ENCODE data around the gene MKNK2.
"Not testable (repeated sequence)": the region's sequence is repeated elsewhere in the genome, so short reads cannot be mapped to it uniquely, and the experiment has no call there.

The MKNK2 gene

GRCh38 chr19:2038284-2039088 is 12.6 kb downstream of the MKNK2 start:
- Mint-ChIP-seq H3K4me1 (ENCODE audit: low read depth) (peaks cover 22% of the 10 kb centered on the region), H3K27ac (no peak overlapping the region), H3K27me3 (no peaks in the 10 kb centered on the region), H3K36me3 (no peaks in the 10 kb centered on the region), H3K4me3 (no peak overlapping the region), H3K9me3 (ENCODE audit: low read depth) (no peaks in the 10 kb centered on the region)

DNA sequence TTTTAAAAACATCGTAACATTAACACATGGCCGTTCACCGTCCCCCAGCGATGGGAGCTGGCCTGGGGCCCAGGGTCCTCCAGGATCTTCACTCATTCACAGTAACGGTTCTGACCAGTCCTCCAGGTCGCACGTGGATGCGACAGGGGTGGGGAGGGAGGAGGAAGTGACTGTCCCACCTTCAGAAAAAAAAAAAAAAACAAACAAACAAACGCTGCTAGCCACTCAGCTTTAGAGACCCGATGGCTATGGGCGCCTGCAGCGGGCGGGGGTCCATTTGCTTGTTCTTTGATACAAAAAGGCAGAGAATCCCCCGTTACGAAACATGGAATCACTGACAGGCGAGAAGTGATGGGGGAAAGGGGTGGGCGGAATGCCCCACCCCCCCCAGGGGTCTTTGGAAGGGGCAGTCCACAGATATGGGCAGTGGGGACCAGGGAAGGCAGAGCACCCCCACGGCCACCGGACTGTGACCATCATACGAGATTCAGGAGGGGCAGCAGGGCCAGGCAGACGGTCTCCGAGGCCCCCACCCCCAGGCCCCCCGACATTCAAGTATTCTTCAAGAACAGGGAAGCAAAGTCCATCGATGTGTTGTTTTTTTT is 13.3 kb downstream of the MKNK2 start:
- Mint-ChIP-seq H3K27ac (no peak overlapping the region), H3K4me3 (no peak overlapping the region), H3K36me3 (no peaks in the 10 kb centered on the region), H3K9me3 (ENCODE audit: low read depth) (no peaks in the 10 kb centered on the region), H3K4me1 (ENCODE audit: low read depth) (peaks cover 24% of the 10 kb centered on the region), H3K27me3 (no peaks in the 10 kb centered on the region)

- no peak overlapping the region for H3K4me3 Mint-ChIP-seq
- H3K27ac Mint-ChIP-seq, result no peak overlapping the region
- no peaks in the 10 kb centered on the region for H3K27me3 Mint-ChIP-seq
- H3K4me1 Mint-ChIP-seq (ENCODE audit: low read depth), result peaks cover 33% of the 10 kb centered on the region
- H3K36me3 Mint-ChIP-seq, result no peaks in the 10 kb centered on the region
- H3K9me3 Mint-ChIP-seq (ENCODE audit: low read depth), result no peaks in the 10 kb centered on the region
Observed at GRCh38 chr19:2036424-2036823, 14.6 kb downstream of the MKNK2 start.

DNA sequence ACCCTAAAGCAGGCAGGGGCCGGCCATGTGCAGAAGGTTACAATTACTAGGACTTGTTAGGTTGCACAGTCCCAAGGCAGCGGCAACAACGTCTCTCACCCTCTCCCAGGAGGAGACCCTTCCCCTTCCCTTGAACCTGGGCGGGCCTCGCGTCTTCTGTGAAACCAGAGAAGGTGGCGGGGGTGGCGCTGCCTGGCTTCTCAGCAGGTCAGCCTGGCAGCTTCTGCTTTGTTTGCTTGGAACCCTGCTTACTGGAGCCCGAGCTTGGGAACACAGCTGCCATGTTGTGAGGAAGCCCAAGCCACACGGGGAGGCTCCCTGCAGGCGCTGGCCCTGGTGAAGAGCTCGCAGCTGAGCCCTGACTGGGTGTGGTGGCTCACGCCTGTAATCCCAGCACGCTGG is 15.5 kb downstream of the MKNK2 start:
- no peaks in the 10 kb centered on the region for H3K9me3 Mint-ChIP-seq (ENCODE audit: low read depth)
- no peaks in the 10 kb centered on the region for H3K36me3 Mint-ChIP-seq
- H3K27ac Mint-ChIP-seq, result no peak overlapping the region
- no peaks in the 10 kb centered on the region for H3K27me3 Mint-ChIP-seq
- peaks cover 28% of the 10 kb centered on the region for H3K4me1 Mint-ChIP-seq (ENCODE audit: low read depth)
- H3K4me3 Mint-ChIP-seq, result no peak overlapping the region

DNA sequence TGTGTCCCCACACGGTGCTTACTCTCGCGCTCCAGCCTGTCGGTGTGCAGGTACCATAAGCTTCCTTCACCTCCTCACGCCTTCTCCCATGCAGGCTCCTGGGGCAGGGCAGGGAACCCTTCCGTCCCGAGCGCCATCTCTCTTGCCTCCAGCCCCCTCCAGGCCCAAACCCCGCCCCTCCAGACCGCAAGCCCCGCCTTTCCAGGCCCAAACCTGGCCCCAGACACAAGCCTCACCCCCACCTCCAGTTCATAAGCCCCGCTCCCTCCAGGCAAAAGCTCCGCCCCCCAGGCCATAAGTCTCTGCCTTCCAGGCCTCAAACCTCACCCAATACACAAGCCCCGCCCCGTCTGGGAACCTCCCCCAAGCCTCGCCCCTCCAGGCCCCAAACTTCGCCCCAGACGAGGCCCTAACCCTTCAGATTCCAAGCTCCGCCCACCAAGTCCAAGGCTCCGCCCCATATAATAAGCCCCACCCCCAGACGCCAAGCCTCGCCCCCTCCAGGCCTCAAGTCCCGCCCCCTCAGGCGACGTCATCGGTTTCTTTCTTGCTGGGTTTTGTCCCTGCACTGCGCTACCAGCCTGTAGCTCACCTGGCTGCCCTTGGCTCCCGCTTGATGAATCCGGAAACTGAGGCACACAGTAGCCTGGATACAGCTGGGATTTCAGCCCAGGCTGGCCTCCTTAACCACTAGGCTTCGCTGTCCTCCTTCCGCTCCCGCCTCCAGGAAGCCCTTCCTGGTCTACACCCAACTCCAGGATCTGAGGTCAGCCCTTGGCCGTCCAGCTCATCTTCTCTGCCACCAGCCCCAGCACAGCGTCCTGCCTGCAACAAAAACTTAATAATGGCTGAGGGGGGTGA is 16.1 kb downstream of the MKNK2 start:
- no peaks in the 10 kb centered on the region for H3K9me3 Mint-ChIP-seq (ENCODE audit: low read depth)
- no peaks in the 10 kb centered on the region for H3K27me3 Mint-ChIP-seq
- no peaks in the 10 kb centered on the region for H3K36me3 Mint-ChIP-seq
- H3K4me3 Mint-ChIP-seq, result no peak overlapping the region
- H3K27ac Mint-ChIP-seq, result no peak overlapping the region
- H3K4me1 Mint-ChIP-seq (ENCODE audit: low read depth), result peaks cover 28% of the 10 kb centered on the region

DNA sequence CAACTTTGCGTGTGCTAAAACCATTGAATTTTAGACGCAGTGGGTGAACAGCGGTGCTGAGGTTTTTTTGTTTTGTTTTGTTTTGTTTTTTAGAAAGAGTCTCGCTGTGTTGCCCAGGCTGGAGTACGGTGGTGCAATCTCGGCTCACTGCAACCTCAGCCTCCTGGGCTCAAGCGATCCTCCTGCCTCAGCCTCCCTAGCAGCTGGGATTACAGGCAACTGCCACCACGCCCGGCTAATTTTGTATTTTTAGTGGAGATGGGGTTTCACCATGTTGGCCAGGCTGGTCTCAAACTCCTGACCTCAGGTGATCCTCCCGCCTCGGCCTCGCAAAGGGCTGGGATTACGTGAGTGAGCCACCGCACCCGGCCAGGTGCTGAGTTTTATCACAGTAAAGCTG is 16.8 kb downstream of the MKNK2 start:
- H3K27ac Mint-ChIP-seq; H3K27me3 Mint-ChIP-seq; H3K9me3 Mint-ChIP-seq (ENCODE audit: low read depth); H3K4me3 Mint-ChIP-seq; H3K36me3 Mint-ChIP-seq: not testable (repeated sequence)
- H3K4me1 Mint-ChIP-seq (ENCODE audit: low read depth), result peaks cover 27% of the 10 kb centered on the region

DNA sequence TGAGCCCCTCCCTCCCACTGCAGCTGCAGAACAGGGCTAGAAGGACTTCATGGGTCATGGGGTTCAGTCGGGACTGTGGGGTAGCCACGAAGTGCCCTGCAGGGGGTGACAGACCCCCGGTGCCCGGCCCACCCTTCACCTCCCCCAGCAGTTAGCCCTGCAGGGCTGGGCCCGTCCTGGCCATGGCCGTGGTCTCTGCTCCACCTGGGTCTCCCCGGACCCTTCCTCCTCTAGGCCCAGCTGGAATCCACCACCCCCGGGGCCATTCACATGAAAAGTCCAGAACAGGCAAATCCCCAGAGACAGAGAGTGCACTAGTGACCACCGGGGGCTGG is 17.3 kb downstream of the MKNK2 start:
- no peaks in the 10 kb centered on the region for H3K9me3 Mint-ChIP-seq (ENCODE audit: low read depth)
- no peaks in the 10 kb centered on the region for H3K36me3 Mint-ChIP-seq
- H3K27me3 Mint-ChIP-seq, result no peaks in the 10 kb centered on the region
- H3K4me1 Mint-ChIP-seq (ENCODE audit: low read depth), result peaks cover 26% of the 10 kb centered on the region
- H3K27ac Mint-ChIP-seq, result no peak overlapping the region
- H3K4me3 Mint-ChIP-seq, result no peak overlapping the region

- Mint-ChIP-seq H3K36me3 (no peaks in the 10 kb centered on the region), H3K27ac (no peak overlapping the region), H3K9me3 (ENCODE audit: low read depth) (no peaks in the 10 kb centered on the region), H3K4me3 (no peak overlapping the region), H3K4me1 (ENCODE audit: low read depth) (peaks cover 26% of the 10 kb centered on the region), H3K27me3 (no peaks in the 10 kb centered on the region)
Observed at GRCh38 chr19:2033115-2033824, 17.8 kb downstream of the MKNK2 start.

- Mint-ChIP-seq H3K9me3 (ENCODE audit: low read depth) (no peaks in the 10 kb centered on the region), H3K4me1 (ENCODE audit: low read depth) (peaks cover 26% of the 10 kb centered on the region), H3K27ac (peak overlapping the region; percentile 46), H3K27me3 (no peaks in the 10 kb centered on the region), H3K4me3 (peak overlapping the region; percentile 51), H3K36me3 (no peaks in the 10 kb centered on the region)
Observed at GRCh38 chr19:2032296-2032941, 18.6 kb downstream of the MKNK2 start.

DNA sequence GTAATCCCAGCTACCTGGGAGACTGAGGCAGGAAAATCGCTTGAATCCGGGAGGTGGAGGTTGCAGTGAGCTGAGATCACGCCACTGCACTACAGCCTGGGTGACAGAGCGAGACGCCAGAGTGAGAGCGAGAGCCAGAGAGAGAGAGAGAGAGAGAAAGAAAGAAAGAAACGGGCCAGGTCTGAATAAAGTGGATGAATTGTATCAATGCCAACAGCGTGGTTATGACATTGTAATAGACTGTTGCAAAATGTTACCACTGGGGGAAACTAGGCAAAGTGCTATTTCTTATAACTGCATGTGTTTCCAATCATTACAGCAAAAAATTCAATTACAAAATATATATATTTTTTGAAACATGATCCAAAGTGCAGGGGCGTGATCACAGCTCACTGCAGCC is 23.7 kb downstream of the MKNK2 start:
- Mint-ChIP-seq H3K4me1 (ENCODE audit: low read depth) (peaks cover 7% of the 10 kb centered on the region), H3K27ac (no peak overlapping the region), H3K9me3 (ENCODE audit: low read depth) (no peaks in the 10 kb centered on the region), H3K27me3 (no peaks in the 10 kb centered on the region), H3K36me3 (no peaks in the 10 kb centered on the region), H3K4me3 (no peak overlapping the region)

- Mint-ChIP-seq H3K4me3 (no peak overlapping the region), H3K27ac (no peak overlapping the region), H3K27me3 (no peaks in the 10 kb centered on the region), H3K4me1 (ENCODE audit: low read depth) (peaks cover 1% of the 10 kb centered on the region), H3K36me3 (no peaks in the 10 kb centered on the region), H3K9me3 (ENCODE audit: low read depth) (no peaks in the 10 kb centered on the region)
Observed at GRCh38 chr19:2026770-2027169, 24.3 kb downstream of the MKNK2 start.

- no peak overlapping the region for H3K4me3 Mint-ChIP-seq
- H3K27ac Mint-ChIP-seq, result no peak overlapping the region
- H3K36me3 Mint-ChIP-seq, result no peaks in the 10 kb centered on the region
- no peaks in the 10 kb centered on the region for H3K9me3 Mint-ChIP-seq (ENCODE audit: low read depth)
- peaks cover 5% of the 10 kb centered on the region for H3K4me1 Mint-ChIP-seq (ENCODE audit: low read depth)
- no peaks in the 10 kb centered on the region for H3K27me3 Mint-ChIP-seq
Observed at GRCh38 chr19:2022289-2022688, 28.8 kb downstream of the MKNK2 start.

- Mint-ChIP-seq H3K36me3 (no peaks in the 10 kb centered on the region), H3K4me1 (ENCODE audit: low read depth) (peaks cover 9% of the 10 kb centered on the region), H3K27me3 (no peaks in the 10 kb centered on the region), H3K27ac (no peak overlapping the region), H3K4me3 (no peak overlapping the region), H3K9me3 (ENCODE audit: low read depth) (no peaks in the 10 kb centered on the region)
Observed at GRCh38 chr19:2021453-2022140, 29.4 kb downstream of the MKNK2 start.

- Mint-ChIP-seq H3K9me3 (ENCODE audit: low read depth) (no peaks in the 10 kb centered on the region), H3K36me3 (no peaks in the 10 kb centered on the region), H3K4me1 (ENCODE audit: low read depth) (peaks cover 14% of the 10 kb centered on the region), H3K27me3 (no peaks in the 10 kb centered on the region), H3K27ac (no peak overlapping the region), H3K4me3 (no peak overlapping the region)
Observed at GRCh38 chr19:2018752-2019151, 32.3 kb downstream of the MKNK2 start.
